H1 (cell line): ENCODE data around the gene MSH2. TPM values are rescaled to one million over a fixed set of nuclear protein-coding genes. Genes with fewer than 3 reads are reported as not detected.

Experiments used
- CBX8 ChIP-seq: fragments of 300-800, 300-1000 bp; sonication (generic); IDR thresholded peaks from 2 replicates; pipeline ENCODE4 v1.7.1; 2016; ENCODE audit warnings: low read depth, low read length, borderline replicate concordance
- CHD7 ChIP-seq: fragments of 300-600 bp; sonication (generic); IDR thresholded peaks from 2 replicates; pipeline ENCODE4 v1.7.1; 2012; ENCODE audit warnings: low read length, moderate library complexity, mild to moderate bottlenecking, inconsistent platforms; ENCODE audit not compliant: insufficient replicate concordance
- EP300 ChIP-seq, 2 experiments: IDR thresholded peaks; 1 replicate in 1 of 2; 2 replicates in 1 of 2; pipeline ENCODE4 v1.6.1; 2011 to 2012; ENCODE audit warnings: low read depth in 2 of 2, low read length in 2 of 2, mild to moderate bottlenecking in 2 of 2, borderline replicate concordance in 1 of 2, inconsistent platforms in 1 of 2, moderate library complexity in 1 of 2
- JUN ChIP-seq: IDR thresholded peaks from 2 replicates; pipeline ENCODE4 v1.6.1; 2011; ENCODE audit warnings: low read depth, mild to moderate bottlenecking, improper control_type of control experiment, low read length
- KDM4A ChIP-seq: IDR thresholded peaks from one replicate; pipeline ENCODE4 v1.7.1; 2012; ENCODE audit warnings: low read depth, mild to moderate bottlenecking, moderate library complexity, low read length, inconsistent platforms; ENCODE audit not compliant: severe bottlenecking
- RAD21 ChIP-seq, 2 experiments: IDR thresholded peaks in 1 of 2; conservative IDR thresholded peaks in 1 of 2; 2 replicates each; pipeline ENCODE4 v1.6.1; 2011; ENCODE audit warnings: low read depth in 2 of 2, low read length in 2 of 2, improper control_type of control experiment in 1 of 2, inconsistent platforms in 1 of 2, mild to moderate bottlenecking in 1 of 2, moderate library complexity in 1 of 2
- SRF ChIP-seq: IDR thresholded peaks from 2 replicates; pipeline ENCODE4 v1.6.1; 2011; ENCODE audit warnings: mild to moderate bottlenecking, low read depth, low read length, moderate library complexity
- TAF7 ChIP-seq: optimal IDR thresholded peaks from 2 replicates; pipeline ENCODE3; 2011; ENCODE audit warnings: low read depth, mild to moderate bottlenecking, inconsistent platforms, low read length, moderate library complexity, borderline replicate concordance
- polyA plus RNA-seq, 7 experiments: library from polyadenylated mRNA; depleted of rRNA in 3 of 7; stranded (reverse) in 5 of 7; unstranded in 2 of 7; fragments of >200 nt in 5 of 7; fragments of 200-250 nt in 2 of 7; gene quantifications; 1 replicate in 5 of 7; 2 replicates in 1 of 7; 4 replicates in 1 of 7; pipeline versions ENCODE4 v1.2.1 to v1.2.3, GENCODE V29; 2011 to 2013; ENCODE audit warnings: missing spikeins in 2 of 7, mixed read lengths in 2 of 7
- total RNA-seq: library from RNA; stranded (reverse); fragmentation: NEBNext Ultra II Directional; extraction: Animal tissue kit (Norgen Biotek cat#: 25700); gene quantifications from 2 replicates; pipeline ENCODE4 v1.2.1, GENCODE V29; 2021

The MSH2 gene
- total and polyA plus RNA-seq, 2 of the 8 experiments (the other 6 are each of a cell fraction or from before 2014, with no cell fraction given) = 64.1 to 228 TPM

GRCh38 chr2:47490406-47490805 lies 87.5 kb downstream of the MSH2 start (continued):
- TF ChIP-seq CHD7 (no peak), EP300 (IDR thresholded peaks at IDR 0.05; ENCODE audit: borderline replicate concordance in 1 of 2, low read depth in 2 of 2, low read length in 2 of 2) (no peak), KDM4A (no peak), TAF7 (no peak), SRF (no peak), CBX8 (no peak), RAD21 (IDR thresholded peaks at IDR 0.05 in 1 of 2, conservative IDR thresholded peaks at IDR 0.05 in 1 of 2; ENCODE audit: low read depth in 2 of 2, low read length in 2 of 2) (no peak), JUN (no peak)
